ENCODE results near the gene FOXK2. TPM values are rescaled to one million over a fixed set of nuclear protein-coding genes. Genes with fewer than 3 reads are reported as not detected.

Gene FOXK2
- 18.6 and 22.0 TPM in 2 replicates for total RNA-seq

GRCh38 chr17:82518826-82519810 lies at the start of gene FOXK2:
Gene FOXK2, plus strand, starts transcription at chr17:82519732. Its CDS starts 157 bp downstream, at chr17:82519889.

GRCh38 chr17:82648165-82648668 lies 128.7 kb downstream of the FOXK2 start, which contains the start of gene WDR45B:
Gene WDR45B, minus strand, starts transcription at chr17:82648444. Its CDS starts 104 bp downstream, at chr17:82648340.

Other genes with a start within 250 kb of the FOXK2 start
- gene CSNK1D, start 246.0 kb upstream of the FOXK2 start, total RNA-seq = 42.6 and 51.9 TPM in 2 replicates
- under 0.01 TPM in 1 of 2 replicates, not detected in the other for gene CD7, start 202.1 kb upstream of the FOXK2 start, total RNA-seq
- 1.3 and 1.4 TPM in 2 replicates for gene SECTM1, start 186.0 kb upstream of the FOXK2 start, total RNA-seq
- not detected in 2 replicates for gene TEX19, start 160.5 kb upstream of the FOXK2 start, total RNA-seq
- not detected in 2 replicates for gene UTS2R, start 148.0 kb upstream of the FOXK2 start, total RNA-seq
- 10.5 and 12.5 TPM in 2 replicates for gene HEXD, start 101.4 kb upstream of the FOXK2 start, total RNA-seq
- gene OGFOD3, start 101.1 kb upstream of the FOXK2 start, total RNA-seq = 23.6 and 23.8 TPM in 2 replicates
- gene CYBC1, start 69.0 kb upstream of the FOXK2 start, total RNA-seq = 26.6 and 43.2 TPM in 2 replicates
- gene NARF, start 61.0 kb upstream of the FOXK2 start, total RNA-seq = 98.5 and 107 TPM in 2 replicates
- 65.4 and 82.4 TPM in 2 replicates for gene WDR45B, start 128.7 kb downstream of the FOXK2 start, total RNA-seq
- gene RAB40B, start 179.0 kb downstream of the FOXK2 start, total RNA-seq = 6.8 and 7.4 TPM in 2 replicates
- 16.6 and 17.5 TPM in 2 replicates for gene FN3KRP, start 197.0 kb downstream of the FOXK2 start, total RNA-seq
- gene FN3K, start 215.9 kb downstream of the FOXK2 start, total RNA-seq = 3.8 and 4.2 TPM in 2 replicates
- gene TBCD, start 232.3 kb downstream of the FOXK2 start, total RNA-seq = 62.7 and 75.3 TPM in 2 replicates

Data from dermis lymphatic vessel endothelial cell (primary cell).